Stomach (tissue), 9 donors: ENCODE results near the gene TMEM44. TPM values are rescaled to one million over a fixed set of nuclear protein-coding genes. Genes with fewer than 3 reads are reported as not detected.

Experiments
- DNase-seq, 2 donors: peaks; one replicate each; pipeline versions ENCODE4 v3.0.0 to v3.0.0-alpha.2; 2013 to 2019
- H3K27ac ChIP-seq, 5 donors: fragments of 200-600 bp in 4 of 5; sonication (generic) in 4 of 5; one replicate each; pipeline ENCODE4 v1.5.1; 2013 to 2019; ENCODE audit warnings: mild to moderate bottlenecking in 1 of 5, moderate library complexity in 1 of 5
- H3K27me3 ChIP-seq, 3 donors: fragments of 200-600 bp; sonication (generic); one replicate each; pipeline ENCODE4 v1.5.1; 2017 to 2019; ENCODE audit warnings: mixed run types in 1 of 3
- H3K36me3 ChIP-seq, 4 donors: fragments of 200-600 bp; sonication (generic); 1 replicate in 3 of 4; 2 replicates in 1 of 4; pipeline ENCODE4 v1.5.1; 2016 to 2019
- H3K4me1 ChIP-seq, 4 donors: fragments of 200-600 bp; sonication (generic); one replicate each; pipeline ENCODE4 v1.5.1; 2016 to 2019
- H3K4me3 ChIP-seq, 4 donors: fragments of 200-600 bp; sonication (generic) in 3 of 4; one replicate each; pipeline ENCODE4 v1.5.1; 2016 to 2019; ENCODE audit warnings: mild to moderate bottlenecking in 1 of 4
- H3K9me3 ChIP-seq, 4 donors: fragments of 200-600 bp; sonication (generic); one replicate each; pipeline ENCODE4 v1.5.1; 2016 to 2019
- EP300 ChIP-seq: sonication (generic); formaldehyde crosslinking; IDR thresholded peaks from one replicate; pipeline ENCODE4 v1.6.1; 2017; ENCODE audit warnings: antibody characterized with exemption
- POLR2A ChIP-seq, 4 donors: fragments of 450-650 bp; IDR thresholded peaks; one replicate each; pipeline ENCODE4 v1.6.1; 2016; ENCODE audit warnings: antibody characterized with exemption in 4 of 4, control low read depth in 2 of 4, mild to moderate bottlenecking in 1 of 4, moderate library complexity in 1 of 4
- POLR2AphosphoS5 ChIP-seq, 3 donors: sonication (generic); formaldehyde crosslinking; IDR thresholded peaks; one replicate each; pipeline ENCODE4 v1.6.1; 2016; ENCODE audit warnings: antibody characterized with exemption in 3 of 3
- WGBS, 5 donors: extraction: QIAGEN DNeasy Blood & Tissue Kit in 3 of 5; methylation state at CpG; one replicate each; pipeline versions ENCODE4 v1.1.5 to v1.1.7; 2013 to 2018; 5-methylcytosine and 5-hydroxymethylcytosine counted together
- intact Hi-C: fragments of 100-400 bp; cut with DNase I; formaldehyde crosslinking; loops from one replicate; pipeline ENCODE4 v1.15.1; 2023; ENCODE audit warnings: low total_unique reads
- polyA plus RNA-seq, 3 donors: library from polyadenylated mRNA; stranded (reverse); fragments of 200-250 nt; gene quantifications; one replicate each; pipeline ENCODE4 v1.2.3, GENCODE V29; 2013
- total RNA-seq, 5 donors: library from RNA; depleted of rRNA; stranded (reverse); fragments of >200 nt; gene quantifications; one replicate each; pipeline versions ENCODE4 v1.1.0 to v1.2.3, GENCODE V29; 2014 to 2016
- TF ChIP-seq, protein P1 (sequence below), 7 experiments: fragments of 450-650 bp in 4 of 7; fragments of 200-600 bp in 3 of 7; sonication (generic) in 3 of 7; IDR thresholded peaks; one replicate each; pipeline ENCODE4 v1.5.1; 2016 to 2019; ENCODE audit warnings: antibody characterized with exemption in 7 of 7, control low read depth in 2 of 7, mild to moderate bottlenecking in 1 of 7
- donor health status: healthy with polysubstance abuse.
- donor health status: Bipolar disorder and iron deficiency.
- donor health status: healthy.

TMEM44 gene
- total and polyA plus RNA-seq, 8 donors: 4.4 to 352 (median 9.4) TPM; not detected in 1

DNA sequence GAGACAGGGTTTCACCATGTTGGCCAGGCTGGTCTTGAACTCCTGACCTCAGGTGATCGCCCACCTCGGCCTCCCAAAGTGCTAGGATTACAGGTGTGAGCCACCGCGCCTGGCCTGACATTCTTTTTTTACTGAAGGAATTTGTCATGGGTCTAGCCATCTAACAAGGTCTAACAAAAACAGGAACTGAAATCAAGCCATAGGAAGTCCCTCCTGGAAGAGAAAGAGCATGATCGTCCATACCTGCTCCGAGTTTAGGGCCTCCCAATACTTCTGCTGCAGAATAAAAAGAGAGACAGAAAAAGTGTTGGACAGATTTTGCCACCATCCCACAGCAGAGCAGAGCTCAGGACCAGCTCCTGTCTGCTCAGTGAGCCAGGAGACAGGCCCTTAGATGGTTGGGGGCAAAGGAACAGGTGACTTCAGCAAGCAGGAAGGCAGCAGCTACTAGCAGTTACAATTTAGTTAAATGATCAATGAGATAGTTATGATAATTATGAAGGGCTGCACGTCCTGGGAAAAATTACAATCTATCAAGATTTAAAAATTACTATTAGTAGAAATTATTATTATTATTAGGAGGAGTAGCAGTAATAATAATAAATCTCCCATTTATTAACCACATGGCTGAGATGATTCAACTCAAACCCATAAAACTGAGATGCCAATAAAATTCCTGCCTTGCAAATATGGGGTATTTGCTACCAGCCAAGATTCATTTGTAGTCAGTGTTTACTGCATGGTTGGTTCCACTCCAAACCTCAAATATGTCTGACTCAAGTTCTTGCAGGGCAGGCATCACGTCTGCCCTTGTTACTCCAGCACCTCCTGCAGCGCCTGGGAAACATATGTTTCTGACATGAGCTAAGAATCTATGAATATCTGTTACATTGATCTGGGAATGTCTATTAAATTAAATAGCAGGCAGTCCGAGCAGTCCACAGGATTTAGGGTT, 40.1 kb downstream of the TMEM44 start:
- peak in 1 of 2 donors; percentile 29 for DNase-seq
- intact Hi-C loops: loop anchor here (10.0 kb wide), 1 partner anchor 248 kb away; no protein-coding TSS in a partner anchor
- Histone ChIP-seq H3K36me3 (peaks cover 0 to 21% (median 6%) of the 10 kb centered on the region in 4 donors), H3K9me3 (no peaks in the 10 kb centered on the region), H3K27ac (no peak overlapping the region), H3K4me3 (no peak overlapping the region), H3K27me3 (no peaks in the 10 kb centered on the region), H3K4me1 (peaks cover 0 to 28% (median 9%) of the 10 kb centered on the region in 4 donors)
- no peak for TF ChIP-seq POLR2A (IDR thresholded peaks at IDR 0.05)
- TF ChIP-seq EP300: no peak
- peak in 1 of 3 donors; percentile 49 for TF ChIP-seq POLR2AphosphoS5 (IDR thresholded peaks at IDR 0.05)
- WGBS, 5 donors: 62 to 74% (median 70%) methylated on average over 10 of the region's 10 CpGs

DNA sequence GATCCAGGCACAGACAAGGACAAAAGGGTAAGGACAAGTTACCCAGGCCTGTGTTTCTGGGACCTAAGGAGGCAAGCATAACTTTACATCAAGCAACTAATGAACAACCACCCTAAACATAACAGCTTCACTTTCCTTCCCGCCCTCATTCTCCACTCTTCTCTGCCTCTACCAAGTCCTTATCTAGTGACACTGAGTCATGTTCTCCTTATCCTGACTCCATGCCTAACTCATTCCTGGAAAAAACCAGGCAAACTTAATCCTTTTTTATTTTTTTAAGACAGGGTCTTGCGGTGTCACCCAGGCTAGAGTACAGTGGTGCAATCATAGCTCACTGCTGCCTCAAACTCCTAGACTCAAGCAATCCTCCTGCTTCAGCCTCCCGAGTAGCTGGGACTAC, 44.5 kb downstream of the TMEM44 start:
- H3K4me1 ChIP-seq: peaks cover 3 to 44% (median 31%) of the 10 kb centered on the region in 4 donors
- H3K27me3 ChIP-seq: no peaks in the 10 kb centered on the region
- WGBS, 5 donors: 80 to 95% (median 87%) methylated on average over 3 of the region's 3 CpGs
- peaks cover 0 to 26% (median 9%) of the 10 kb centered on the region in 4 donors for H3K36me3 ChIP-seq
- TF ChIP-seq POLR2AphosphoS5 (IDR thresholded peaks at IDR 0.05): no peak
- intact Hi-C loops: no loop called here
- no peak overlapping the region for H3K4me3 ChIP-seq
- DNase-seq: no peak
- H3K9me3 ChIP-seq: no peaks in the 10 kb centered on the region
- no peak overlapping the region for H3K27ac ChIP-seq

DNA sequence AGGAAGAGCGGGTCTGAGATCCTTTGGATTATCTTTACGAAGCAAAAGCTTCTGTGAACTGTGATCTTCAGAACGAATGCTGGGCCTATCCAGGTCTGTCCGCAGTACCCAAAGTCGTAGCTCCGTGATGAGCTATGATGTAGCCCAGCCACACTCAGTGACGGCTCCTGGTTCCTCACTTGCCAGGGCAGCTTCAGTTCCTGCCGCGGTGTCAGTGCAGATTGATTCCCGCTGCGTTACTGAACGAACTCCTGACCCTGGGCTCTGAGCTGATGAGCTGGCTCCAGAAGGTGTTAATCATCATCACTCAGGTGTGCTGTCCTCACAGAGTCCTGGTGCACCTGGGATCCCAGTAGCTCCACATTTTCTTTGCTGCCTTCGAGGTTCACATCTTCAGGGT, 45.0 kb downstream of the TMEM44 start:
- H3K36me3 ChIP-seq: peaks cover 0 to 26% (median 9%) of the 10 kb centered on the region in 4 donors
- no peak overlapping the region for H3K4me3 ChIP-seq
- TF ChIP-seq EP300: no peak
- no peak for TF ChIP-seq POLR2A (IDR thresholded peaks at IDR 0.05)
- TF ChIP-seq, protein P1, sequence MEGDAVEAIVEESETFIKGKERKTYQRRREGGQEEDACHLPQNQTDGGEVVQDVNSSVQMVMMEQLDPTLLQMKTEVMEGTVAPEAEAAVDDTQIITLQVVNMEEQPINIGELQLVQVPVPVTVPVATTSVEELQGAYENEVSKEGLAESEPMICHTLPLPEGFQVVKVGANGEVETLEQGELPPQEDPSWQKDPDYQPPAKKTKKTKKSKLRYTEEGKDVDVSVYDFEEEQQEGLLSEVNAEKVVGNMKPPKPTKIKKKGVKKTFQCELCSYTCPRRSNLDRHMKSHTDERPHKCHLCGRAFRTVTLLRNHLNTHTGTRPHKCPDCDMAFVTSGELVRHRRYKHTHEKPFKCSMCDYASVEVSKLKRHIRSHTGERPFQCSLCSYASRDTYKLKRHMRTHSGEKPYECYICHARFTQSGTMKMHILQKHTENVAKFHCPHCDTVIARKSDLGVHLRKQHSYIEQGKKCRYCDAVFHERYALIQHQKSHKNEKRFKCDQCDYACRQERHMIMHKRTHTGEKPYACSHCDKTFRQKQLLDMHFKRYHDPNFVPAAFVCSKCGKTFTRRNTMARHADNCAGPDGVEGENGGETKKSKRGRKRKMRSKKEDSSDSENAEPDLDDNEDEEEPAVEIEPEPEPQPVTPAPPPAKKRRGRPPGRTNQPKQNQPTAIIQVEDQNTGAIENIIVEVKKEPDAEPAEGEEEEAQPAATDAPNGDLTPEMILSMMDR (IDR thresholded peaks at IDR 0.05): no peak
- TF ChIP-seq POLR2AphosphoS5 (IDR thresholded peaks at IDR 0.05): no peak
- no peaks in the 10 kb centered on the region for H3K9me3 ChIP-seq
- WGBS, 5 donors: 89 to 96% (median 93%) methylated on average over 13 of the region's 13 CpGs
- intact Hi-C loops: no loop called here
- no peaks in the 10 kb centered on the region for H3K27me3 ChIP-seq
- no peak overlapping the region for H3K27ac ChIP-seq
- peaks cover 7 to 41% (median 28%) of the 10 kb centered on the region in 4 donors for H3K4me1 ChIP-seq
- DNase-seq: no peak

DNA sequence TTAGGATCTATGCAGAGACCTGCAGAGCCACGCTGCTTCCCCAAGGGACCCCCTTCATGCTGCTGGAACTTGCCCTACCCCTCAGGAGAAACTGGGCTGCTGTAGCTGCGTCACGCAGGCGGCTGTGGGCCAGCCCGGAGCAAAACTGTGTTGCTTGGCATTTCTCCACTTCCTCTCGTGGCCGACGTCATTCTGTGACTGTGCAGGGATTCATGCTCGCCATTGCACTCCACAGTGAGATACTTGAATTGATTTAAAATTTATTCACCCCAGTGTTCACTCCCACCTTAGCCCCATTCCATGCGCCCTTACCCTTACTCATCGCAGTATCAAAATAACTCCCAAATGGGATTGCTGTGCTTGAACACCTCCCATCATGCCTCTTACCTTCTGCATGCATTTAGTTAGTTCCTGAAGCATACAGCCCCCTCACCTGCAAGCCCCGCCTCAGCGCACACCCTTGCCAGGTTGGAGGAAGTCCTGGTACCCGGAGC, 45.7 kb downstream of the TMEM44 start:
- peak overlapping the region in 3 of 5 donors; percentile 46 to 48 (median 47) for H3K27ac ChIP-seq
- peaks cover 0 to 26% (median 9%) of the 10 kb centered on the region in 4 donors for H3K36me3 ChIP-seq
- intact Hi-C loops: no loop called here
- H3K4me1 ChIP-seq: peaks cover 8 to 36% (median 26%) of the 10 kb centered on the region in 4 donors
- H3K9me3 ChIP-seq: no peaks in the 10 kb centered on the region
- WGBS, 5 donors: 68 to 85% (median 79%) methylated on average over 14 of the region's 14 CpGs
- no peaks in the 10 kb centered on the region for H3K27me3 ChIP-seq
- no peak for DNase-seq
- H3K4me3 ChIP-seq: no peak overlapping the region
- no peak for TF ChIP-seq EP300
- TF ChIP-seq, protein P1 (IDR thresholded peaks at IDR 0.05): no peak
- TF ChIP-seq POLR2AphosphoS5 (IDR thresholded peaks at IDR 0.05): no peak
- TF ChIP-seq POLR2A (IDR thresholded peaks at IDR 0.05): no peak

DNA sequence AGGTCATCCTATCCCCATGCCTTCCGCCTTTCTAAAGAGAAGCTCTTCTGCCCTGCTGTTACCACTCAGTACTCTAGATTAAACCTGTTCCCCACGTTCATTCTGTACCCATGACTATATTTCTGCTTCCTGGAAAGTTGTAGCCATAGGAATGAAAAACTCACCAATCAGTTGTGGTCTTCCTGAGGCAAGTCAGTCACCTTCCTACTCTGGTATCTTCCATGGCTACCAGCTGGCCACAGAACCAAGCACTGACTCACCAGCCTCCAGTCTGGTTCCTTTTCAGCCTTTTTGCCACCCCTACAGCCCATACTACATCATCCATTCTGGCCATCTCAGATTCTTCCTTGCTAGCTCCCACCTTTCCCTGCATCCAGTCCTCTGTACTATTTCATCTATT, 46.4 kb downstream of the TMEM44 start:
- H3K4me1 ChIP-seq: peaks cover 8 to 35% (median 25%) of the 10 kb centered on the region in 4 donors
- 50 to 75% (median 63%) methylated on average over 2 of the region's 2 CpGs for WGBS, 5 donors
- no peak for DNase-seq
- no peaks in the 10 kb centered on the region for H3K9me3 ChIP-seq
- intact Hi-C loops: no loop called here
- no peaks in the 10 kb centered on the region for H3K27me3 ChIP-seq
- H3K4me3 ChIP-seq: no peak overlapping the region
- H3K36me3 ChIP-seq: peaks cover 0 to 26% (median 9%) of the 10 kb centered on the region in 4 donors
- TF ChIP-seq POLR2AphosphoS5 (IDR thresholded peaks at IDR 0.05) (no peak), EP300 (no peak)
- TF ChIP-seq, protein P1 (IDR thresholded peaks at IDR 0.05): no peak
- peak overlapping the region in 4 of 5 donors; percentile 13 to 48 (median 46) for H3K27ac ChIP-seq
